T47D (cell line): ENCODE measurements around the gene MARK2.
"Not testable (repeated sequence)": the region's sequence is repeated elsewhere in the genome, so short reads cannot be mapped to it uniquely, and the experiment has no call there.

Experiments used
- DNase-seq, 2 experiments: peaks; one replicate each; pipeline versions ENCODE4 v3.0.0 to v3.0.0-alpha.2; 2011 to 2012; ENCODE audit warnings: low read depth in 1 of 2, low spot score in 1 of 2
- JUND ChIP-seq: IDR thresholded peaks from 2 replicates; pipeline ENCODE4 v1.6.1; 2012; ENCODE audit warnings: low read depth
- in situ Hi-C: cut with HindIII; loops from 2 replicates; pipeline ENCODE4 v1.10.0; 2016; ENCODE audit warnings: low sequenced_read_pairs, low pct_unique_long_range_greater_than_20kb

MARK2 gene

DNA sequence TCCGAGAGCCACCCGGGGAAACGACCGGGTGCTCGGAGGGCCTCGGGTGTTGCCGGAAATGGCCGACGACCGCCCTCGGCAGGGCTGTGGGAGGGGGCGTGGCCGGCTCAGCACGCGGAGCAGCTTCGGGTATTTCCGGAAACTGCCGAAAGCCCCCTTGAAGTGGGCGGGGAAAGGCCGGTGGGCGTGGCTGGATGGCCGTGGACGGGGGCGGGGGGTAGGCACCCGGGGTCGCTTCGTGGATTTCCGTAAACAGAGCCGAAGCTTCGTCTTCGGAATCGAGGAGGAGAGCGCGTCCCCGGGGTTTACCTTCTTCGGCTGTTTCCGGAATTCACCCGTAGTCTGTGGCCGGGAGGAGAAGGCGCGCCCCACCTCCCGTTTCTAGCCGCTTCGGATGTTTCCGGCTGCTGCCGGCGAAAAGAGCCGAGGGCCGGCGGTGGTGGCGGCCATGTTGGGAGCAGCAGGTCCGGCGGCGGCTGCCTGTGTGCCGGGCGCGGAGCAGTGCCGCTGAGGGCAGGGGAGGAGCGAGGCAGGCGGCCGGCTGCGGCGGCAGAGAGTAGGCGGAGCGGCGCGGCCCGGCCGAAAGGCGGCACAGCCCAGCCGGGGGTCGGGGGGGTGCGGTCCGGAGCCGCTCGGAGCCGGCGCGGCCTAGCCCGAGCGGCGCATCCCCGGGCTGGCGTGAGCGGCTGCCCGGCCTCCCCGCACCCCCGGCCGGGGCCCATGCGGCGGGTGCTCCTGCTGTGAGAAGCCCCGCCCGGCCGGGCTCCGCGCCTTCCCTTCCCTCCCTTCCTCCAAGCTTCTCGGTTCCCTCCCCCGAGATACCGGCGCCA lies at the start of gene MARK2:
TSS of gene MARK2 (plus strand) at position 433 of the 830 bp plus-strand sequence. CDS start at position 830, 397 bp downstream.
- DNase-seq, result peak; percentile 89 to 99
- no peak for TF ChIP-seq JUND
- in situ Hi-C loops, result loop anchor here (5.0 kb wide), 1 partner anchor 93 kb away; no protein-coding TSS in a partner anchor

DNA sequence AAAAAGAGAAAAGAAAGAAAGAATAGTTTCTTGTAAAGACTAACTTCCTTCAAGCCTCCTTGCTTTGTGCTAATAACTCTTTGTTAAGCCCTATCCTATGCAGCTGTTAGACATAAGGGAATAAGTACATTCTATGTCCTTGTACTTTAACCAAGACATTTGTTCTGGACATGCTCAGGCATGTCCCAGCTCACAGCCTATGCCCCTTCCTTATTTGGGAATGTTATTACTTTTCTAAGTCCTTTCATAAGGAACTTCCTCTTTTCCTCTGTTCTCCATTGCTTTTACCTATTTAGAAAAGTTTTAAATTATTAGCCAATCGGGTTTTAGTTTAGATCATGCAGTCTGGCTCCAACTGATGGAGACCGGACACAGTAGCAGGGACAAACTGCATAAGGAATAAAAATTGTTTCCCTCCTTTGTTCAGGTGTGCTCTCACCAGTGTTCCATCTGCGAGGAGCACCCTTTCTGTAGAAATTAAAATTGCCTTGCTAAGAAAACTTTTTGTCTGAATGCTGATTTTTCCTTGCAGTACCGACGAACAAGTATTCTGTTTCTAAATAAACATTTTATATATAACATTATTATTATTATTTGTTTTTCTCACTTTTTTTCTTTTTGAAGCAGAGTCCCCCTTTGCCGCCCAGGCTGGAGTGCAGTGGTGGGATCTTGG lies 47.3 kb upstream of the MARK2 start:
- in situ Hi-C loops, result no loop called here
- TF ChIP-seq JUND, result no peak
- no peak for DNase-seq

DNA sequence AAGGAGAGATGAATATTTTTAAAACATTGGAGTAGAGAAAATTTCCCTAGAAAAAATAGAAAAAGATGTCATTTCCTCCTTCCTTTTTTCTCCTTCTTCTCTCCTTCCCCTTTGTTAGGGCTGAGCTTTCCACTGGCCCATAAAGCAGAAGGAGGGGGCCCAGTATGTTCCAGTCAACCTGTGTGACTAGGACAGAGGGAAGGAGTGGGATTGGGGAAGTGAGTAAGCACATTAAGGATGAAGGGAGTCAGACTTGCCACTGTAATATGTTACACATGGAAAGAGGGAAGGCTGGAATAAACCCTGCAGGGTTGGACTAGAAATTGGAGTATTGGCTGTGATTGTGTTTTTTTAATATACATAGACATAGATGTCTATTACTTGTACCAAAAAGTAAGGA lies 45.7 kb upstream of the MARK2 start:
- DNase-seq, result no peak
- TF ChIP-seq JUND, result no peak
- in situ Hi-C loops, result no loop called here

DNA sequence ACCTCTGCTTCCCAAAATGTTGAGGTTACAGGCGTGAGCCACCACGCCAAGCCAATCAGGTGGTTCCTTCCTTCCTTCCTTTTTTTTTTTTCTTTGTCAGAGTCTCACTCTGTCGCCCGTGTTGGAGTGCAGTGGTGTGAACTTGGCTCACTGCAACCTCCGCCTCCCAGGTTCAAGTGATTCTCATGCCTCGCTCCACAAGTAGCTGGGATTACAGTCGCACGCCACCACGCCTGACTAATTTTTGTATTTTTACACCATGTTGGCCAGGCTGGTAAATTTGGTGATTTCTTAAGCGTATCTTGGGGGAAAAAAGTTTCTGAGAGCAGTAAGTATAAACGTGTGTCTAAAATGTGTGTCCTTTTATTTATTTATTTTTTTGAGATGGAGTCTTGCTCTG lies 43.8 kb upstream of the MARK2 start:
- TF ChIP-seq JUND, result no peak
- in situ Hi-C loops, result no loop called here
- DNase-seq, result no peak

DNA sequence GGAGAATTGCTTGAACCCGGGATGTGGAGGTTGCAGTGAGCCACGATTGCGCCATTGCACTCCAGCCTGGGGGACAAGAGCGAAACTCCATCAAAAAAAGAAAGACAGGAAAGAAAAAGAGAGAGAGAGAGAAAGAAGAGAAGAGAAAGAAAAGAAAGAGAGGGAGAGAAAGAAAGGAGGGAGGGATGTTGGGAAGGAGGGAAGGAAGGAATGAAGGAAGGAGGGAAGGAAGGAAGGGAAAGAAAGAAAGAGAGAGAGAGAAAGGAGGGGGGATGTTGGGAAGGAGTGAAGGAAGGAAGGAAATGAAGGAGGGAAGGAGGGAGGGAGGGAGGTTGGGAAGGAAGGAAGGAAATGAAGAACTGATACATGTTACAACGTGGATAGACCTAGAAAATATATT lies 38.0 kb upstream of the MARK2 start:
- in situ Hi-C loops, result no loop called here
- no peak for TF ChIP-seq JUND
- DNase-seq, result no peak

DNA sequence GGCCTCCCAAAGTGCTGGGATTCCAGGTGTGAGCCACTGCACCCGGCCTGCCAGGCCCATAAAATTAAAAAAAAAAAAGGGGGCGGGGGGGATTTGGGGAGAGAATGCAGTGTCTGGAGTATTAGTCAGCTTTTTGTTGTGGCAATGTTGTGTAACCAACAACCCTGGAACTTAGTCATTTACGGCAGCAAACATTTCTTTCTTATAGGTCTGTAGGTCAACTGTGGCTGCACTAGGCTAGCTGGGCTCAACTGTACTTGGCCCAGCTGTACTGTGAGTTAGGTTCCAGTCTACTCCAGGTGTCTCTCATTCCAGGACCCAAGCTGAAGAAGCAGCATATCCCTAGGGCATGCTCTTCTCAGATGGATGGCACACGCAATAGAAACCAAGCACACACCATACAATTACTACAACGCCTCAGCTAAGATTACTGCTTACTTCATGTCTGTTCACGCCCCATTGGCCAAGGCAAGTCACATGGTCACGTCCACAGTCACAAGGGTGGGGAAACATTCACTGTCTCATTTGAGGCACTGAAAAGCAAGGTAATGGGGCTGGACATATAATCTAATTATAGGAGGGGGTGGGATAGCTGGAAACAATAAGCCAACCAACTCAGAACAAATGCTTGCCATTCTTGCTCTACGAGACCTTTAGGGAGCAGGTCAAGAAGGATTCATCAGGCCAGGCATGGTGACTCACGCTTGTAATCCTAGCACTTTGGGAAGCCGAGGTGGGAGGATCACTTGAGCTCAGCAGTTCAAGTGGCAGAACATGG lies 36.1 kb upstream of the MARK2 start:
- in situ Hi-C loops, result no loop called here
- DNase-seq, result no peak

DNA sequence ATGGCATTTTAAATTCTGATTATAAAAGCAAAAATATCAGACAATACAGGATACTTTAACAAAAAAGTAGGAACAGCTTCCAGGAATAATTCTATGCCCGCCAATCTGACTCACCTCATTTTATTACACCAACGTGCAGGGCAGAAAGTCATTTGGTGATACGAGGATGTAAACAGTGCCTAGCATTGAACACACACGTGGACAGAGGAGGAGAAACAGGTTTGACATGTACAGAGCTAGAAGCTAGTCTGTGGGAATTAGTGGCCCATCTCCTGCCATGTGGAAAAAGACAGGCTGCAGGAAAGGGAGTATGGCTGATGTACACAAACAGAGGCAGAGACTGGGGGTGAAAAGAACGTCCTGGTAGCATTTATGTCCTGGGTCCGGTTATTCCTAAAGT lies 34.7 kb upstream of the MARK2 start:
- peak; percentile 56 to 86 for DNase-seq
- in situ Hi-C loops, result no loop called here
- no peak for TF ChIP-seq JUND

More for the DNA sequence above, 36.1 kb upstream of the MARK2 start:
- no peak for TF ChIP-seq JUND

DNA sequence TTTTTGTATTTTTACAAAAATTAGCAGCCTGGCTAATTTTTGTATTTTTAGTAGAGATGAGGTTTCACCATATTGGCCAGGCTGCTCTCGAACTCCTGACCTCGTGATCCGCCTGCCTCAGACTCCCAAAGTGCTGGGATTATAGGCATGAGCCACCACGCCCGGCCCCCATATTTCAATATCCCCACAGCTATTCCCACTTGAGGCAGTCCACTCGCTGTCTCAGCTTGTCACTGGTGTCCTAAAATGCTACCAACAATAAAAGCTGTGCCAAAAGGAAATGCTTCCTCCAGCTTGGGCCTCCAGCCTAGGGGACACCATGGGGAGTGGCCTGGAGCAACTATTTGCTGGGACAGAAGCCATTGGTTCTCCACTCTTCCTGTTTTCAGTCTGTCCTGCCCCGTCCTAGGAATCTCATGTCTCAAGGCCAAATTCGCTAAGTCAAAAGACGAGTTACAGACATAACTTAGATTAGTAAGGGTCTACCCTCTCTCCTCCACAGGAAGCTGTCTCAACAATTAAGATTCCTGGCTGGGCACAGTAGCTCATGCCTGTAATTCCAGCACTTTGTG lies 33.0 kb upstream of the MARK2 start:
- in situ Hi-C loops, result no loop called here
- DNase-seq, result no peak
- TF ChIP-seq JUND, result no peak

DNA sequence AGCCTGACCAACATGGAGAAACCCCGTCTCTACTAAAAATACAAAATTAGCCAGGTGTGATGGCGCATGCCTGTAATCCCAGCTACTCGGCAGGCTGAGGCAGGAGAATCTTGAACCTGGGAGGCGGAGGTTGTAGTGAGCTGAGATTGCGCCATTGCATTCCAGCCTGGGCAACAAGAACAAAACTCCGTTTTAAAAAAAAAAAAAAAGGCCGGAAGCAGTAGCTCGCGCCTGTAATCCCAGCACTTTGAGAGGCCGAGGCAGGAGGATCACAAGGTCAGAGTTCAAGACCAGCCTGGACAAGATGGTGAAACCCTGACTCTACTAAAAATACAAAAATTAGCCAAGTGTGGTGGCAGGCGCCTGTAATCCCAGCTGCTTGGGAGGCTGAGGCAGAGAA lies 28.5 kb upstream of the MARK2 start:
- in situ Hi-C loops, DNase-seq: not testable (repeated sequence)

DNA sequence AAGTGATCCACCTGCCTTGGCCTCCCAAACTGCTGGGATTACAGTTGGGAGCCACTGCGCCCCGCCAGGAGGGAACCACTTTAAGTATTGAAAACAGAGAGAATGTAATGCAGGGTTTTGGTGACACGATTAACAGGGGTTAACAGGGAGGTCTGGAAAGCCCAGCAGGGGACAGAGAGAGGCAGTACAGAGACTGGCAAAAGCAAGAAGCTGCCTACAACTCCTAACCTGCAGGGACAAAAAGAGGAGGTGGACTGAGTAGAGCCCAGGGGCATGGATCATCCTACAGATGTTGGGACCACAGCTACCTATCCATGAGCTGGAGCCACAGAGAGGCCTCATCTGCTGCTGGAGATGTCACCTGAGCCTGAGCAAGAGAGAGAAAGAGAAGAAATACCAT lies 27.4 kb upstream of the MARK2 start:
- DNase-seq, result no peak
- no peak for TF ChIP-seq JUND
- in situ Hi-C loops, result no loop called here

DNA sequence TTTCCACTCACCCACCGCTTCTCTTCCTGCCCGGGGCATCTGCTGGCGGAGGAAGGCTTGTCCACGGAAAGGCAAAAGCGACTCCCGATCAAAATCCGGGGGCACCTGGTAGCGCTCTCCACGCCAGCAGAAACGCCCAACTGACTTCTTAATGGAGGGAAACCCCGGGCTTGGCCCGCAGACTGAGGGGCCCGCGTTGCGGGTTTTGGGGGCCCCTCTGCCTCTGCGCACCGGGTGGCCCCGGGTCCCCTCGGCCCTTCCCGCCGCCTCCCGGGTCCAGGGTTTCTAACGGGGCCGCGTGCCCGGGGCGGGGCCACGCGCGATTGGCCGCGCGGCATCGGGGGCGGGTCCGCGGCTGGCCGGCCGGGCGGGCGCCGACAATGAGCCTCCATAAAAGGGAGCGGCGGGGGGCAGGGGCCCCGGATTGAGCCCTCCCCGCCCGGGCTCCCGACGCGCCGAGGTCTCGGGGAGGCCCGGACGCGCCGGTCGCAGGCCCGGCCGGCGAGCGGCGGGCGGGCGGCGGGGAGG lies 25.8 kb upstream of the MARK2 start, which contains the start of gene SPINDOC:
TSS of gene SPINDOC (plus strand) at position 422 of the 528 bp plus-strand sequence. CDS start 231 bp downstream, outside the sequence.
- peak; percentile 87 to 95 for DNase-seq
- TF ChIP-seq JUND, result no peak

More for the DNA sequence above, 25.8 kb upstream of the MARK2 start, which contains the start of gene SPINDOC:
- in situ Hi-C loops, result no loop called here
